ENCODE data around the gene PCNA. TPM values are rescaled to one million over a fixed set of nuclear protein-coding genes. Genes with fewer than 3 reads are reported as not detected.
A peak's percentile ranks its signal among the peaks of the same experiment; 100 is the strongest.

The PCNA gene
- total RNA-seq, 6 donors from 2014 or later, result 15.5 to 55.9 (median 42.3) TPM

DNA sequence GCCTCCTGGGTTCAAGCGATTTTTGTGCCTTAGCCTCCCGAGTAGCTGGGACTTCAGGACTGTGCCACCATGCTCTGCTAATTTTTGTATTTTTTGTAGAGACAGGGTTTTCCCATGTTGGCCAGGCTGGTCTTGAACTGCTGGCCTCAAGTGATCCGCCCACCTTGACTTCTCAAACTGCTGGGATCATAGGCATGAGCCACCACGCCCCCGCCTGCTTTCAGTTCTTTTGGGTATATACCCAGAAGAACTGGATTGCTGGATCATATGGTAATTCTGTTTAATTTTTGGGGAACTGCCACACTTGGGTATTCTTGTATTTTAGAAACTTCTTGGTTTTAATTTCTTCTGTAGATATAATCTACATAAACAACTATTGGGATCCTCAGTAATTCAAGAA lies 24.1 kb upstream of the PCNA start:
- Histone ChIP-seq H3K4me1 (peaks cover 39 to 71% (median 51%) of the 10 kb centered on the region in 4 donors), H3K9me3 (no peaks in the 10 kb centered on the region), H3K36me3 (no peaks in the 10 kb centered on the region), H3K27ac (peak overlapping the region in 3 of 4 donors; percentile 37 to 75 (median 39)), H3K4me3 (no peak overlapping the region), H3K27me3 (no peaks in the 10 kb centered on the region)
- WGBS, 2 donors, result 87 to 90% methylated on average over 5 of the region's 5 CpGs
- no peak for DNase-seq
- TF ChIP-seq EP300 (IDR thresholded peaks at IDR 0.05) (no peak), POLR2A (IDR thresholded peaks at IDR 0.05) (no peak), POLR2AphosphoS5 (IDR thresholded peaks at IDR 0.05) (no peak)
- TF ChIP-seq, protein P1, sequence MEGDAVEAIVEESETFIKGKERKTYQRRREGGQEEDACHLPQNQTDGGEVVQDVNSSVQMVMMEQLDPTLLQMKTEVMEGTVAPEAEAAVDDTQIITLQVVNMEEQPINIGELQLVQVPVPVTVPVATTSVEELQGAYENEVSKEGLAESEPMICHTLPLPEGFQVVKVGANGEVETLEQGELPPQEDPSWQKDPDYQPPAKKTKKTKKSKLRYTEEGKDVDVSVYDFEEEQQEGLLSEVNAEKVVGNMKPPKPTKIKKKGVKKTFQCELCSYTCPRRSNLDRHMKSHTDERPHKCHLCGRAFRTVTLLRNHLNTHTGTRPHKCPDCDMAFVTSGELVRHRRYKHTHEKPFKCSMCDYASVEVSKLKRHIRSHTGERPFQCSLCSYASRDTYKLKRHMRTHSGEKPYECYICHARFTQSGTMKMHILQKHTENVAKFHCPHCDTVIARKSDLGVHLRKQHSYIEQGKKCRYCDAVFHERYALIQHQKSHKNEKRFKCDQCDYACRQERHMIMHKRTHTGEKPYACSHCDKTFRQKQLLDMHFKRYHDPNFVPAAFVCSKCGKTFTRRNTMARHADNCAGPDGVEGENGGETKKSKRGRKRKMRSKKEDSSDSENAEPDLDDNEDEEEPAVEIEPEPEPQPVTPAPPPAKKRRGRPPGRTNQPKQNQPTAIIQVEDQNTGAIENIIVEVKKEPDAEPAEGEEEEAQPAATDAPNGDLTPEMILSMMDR (IDR thresholded peaks at IDR 0.05), result no peak
- ATAC-seq (ENCODE audit: low FRiP score in 2 of 2), result no peak

GRCh38 chr20:5141615-5142014 lies 21.9 kb upstream of the PCNA start:
- 63 to 75% methylated on average over 2 of the region's 2 CpGs for WGBS, 2 donors
- no peak for ATAC-seq (ENCODE audit: low FRiP score in 2 of 2)
- H3K4me1 ChIP-seq, result peaks cover 21 to 55% (median 35%) of the 10 kb centered on the region in 4 donors

DNA sequence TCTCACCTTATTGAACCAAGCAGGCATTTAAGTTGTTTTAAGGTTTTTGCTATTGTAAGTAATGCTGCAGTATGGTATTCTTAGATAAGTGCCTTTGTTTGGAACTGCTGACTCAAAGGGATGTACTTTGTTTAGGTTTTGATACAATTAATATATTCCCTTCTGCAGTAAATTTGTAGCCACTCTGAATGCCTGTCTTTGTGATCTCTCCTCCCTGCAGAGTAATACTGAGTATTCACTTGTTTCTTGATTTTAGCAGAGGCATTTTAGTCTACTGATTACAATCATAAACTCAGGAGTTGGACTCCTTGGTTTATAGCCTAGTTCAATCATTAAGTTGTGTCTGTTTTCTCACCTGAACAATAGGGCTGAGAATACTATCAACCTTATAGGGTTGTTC lies 20.4 kb upstream of the PCNA start:
- H3K36me3 ChIP-seq, result no peaks in the 10 kb centered on the region
- DNase-seq, result no peak
- no peak overlapping the region for H3K4me3 ChIP-seq
- H3K27me3 ChIP-seq, result no peaks in the 10 kb centered on the region
- no peak for TF ChIP-seq EP300 (IDR thresholded peaks at IDR 0.05)
- no peak for TF ChIP-seq POLR2A (IDR thresholded peaks at IDR 0.05)
- TF ChIP-seq POLR2AphosphoS5 (IDR thresholded peaks at IDR 0.05), result no peak
- TF ChIP-seq, protein P1 (IDR thresholded peaks at IDR 0.05), result no peak
- ATAC-seq (ENCODE audit: low FRiP score in 2 of 2), result no peak
- H3K27ac ChIP-seq, result no peak overlapping the region
- H3K9me3 ChIP-seq, result no peaks in the 10 kb centered on the region
- H3K4me1 ChIP-seq, result peaks cover 22 to 56% (median 36%) of the 10 kb centered on the region in 4 donors

More at GRCh38 chr20:5141615-5142014, 21.9 kb upstream of the PCNA start:
- no peaks in the 10 kb centered on the region for H3K27me3 ChIP-seq
- TF ChIP-seq, protein P1 (IDR thresholded peaks at IDR 0.05), result no peak
- TF ChIP-seq POLR2A (IDR thresholded peaks at IDR 0.05) (no peak), EP300 (IDR thresholded peaks at IDR 0.05) (no peak), POLR2AphosphoS5 (IDR thresholded peaks at IDR 0.05) (no peak)
- no peaks in the 10 kb centered on the region for H3K36me3 ChIP-seq
- no peak overlapping the region for H3K4me3 ChIP-seq
- H3K27ac ChIP-seq, result no peak overlapping the region
- H3K9me3 ChIP-seq, result no peaks in the 10 kb centered on the region
- no peak for DNase-seq

GRCh38 chr20:5136096-5136495 lies 16.3 kb upstream of the PCNA start:
- Histone ChIP-seq H3K4me3 (no peak overlapping the region), H3K27ac (peak overlapping the region in 2 of 4 donors; percentile 26 to 57), H3K36me3 (peaks cover 0 to 4% (median 0%) of the 10 kb centered on the region in 4 donors), H3K27me3 (no peaks in the 10 kb centered on the region), H3K4me1 (peaks cover 23 to 50% (median 40%) of the 10 kb centered on the region in 4 donors), H3K9me3 (no peaks in the 10 kb centered on the region)
- WGBS, 2 donors, result 82 to 84% methylated on average over 4 of the region's 4 CpGs
- no peak for TF ChIP-seq POLR2AphosphoS5 (IDR thresholded peaks at IDR 0.05)
- no peak for TF ChIP-seq EP300 (IDR thresholded peaks at IDR 0.05)
- TF ChIP-seq POLR2A (IDR thresholded peaks at IDR 0.05), result no peak
- TF ChIP-seq, protein P1 (IDR thresholded peaks at IDR 0.05), result no peak
- DNase-seq, result no peak
- no peak for ATAC-seq (ENCODE audit: low FRiP score in 2 of 2)

- no peak for TF ChIP-seq POLR2AphosphoS5 (IDR thresholded peaks at IDR 0.05)
- no peak for TF ChIP-seq EP300 (IDR thresholded peaks at IDR 0.05)
- TF ChIP-seq, protein P1 (IDR thresholded peaks at IDR 0.05), result no peak
- no peak for TF ChIP-seq POLR2A (IDR thresholded peaks at IDR 0.05)
- Histone ChIP-seq H3K9me3 (no peaks in the 10 kb centered on the region), H3K4me3 (no peak overlapping the region), H3K27ac (peak overlapping the region in 3 of 4 donors; percentile 26 to 57 (median 27)), H3K27me3 (no peaks in the 10 kb centered on the region), H3K36me3 (peaks cover 0 to 4% (median 0%) of the 10 kb centered on the region in 4 donors), H3K4me1 (peaks cover 20 to 47% (median 42%) of the 10 kb centered on the region in 4 donors)
- ATAC-seq (ENCODE audit: low FRiP score in 2 of 2), result no peak
- WGBS, 2 donors, result 65 to 77% methylated on average over 4 of the region's 4 CpGs
- DNase-seq, result no peak
These were observed 15.7 kb upstream of the PCNA start for GRCh38 chr20:5135363-5136012.
